GM20000 (cell line): ENCODE results near the gene ZRANB2.

ENCODE experiments used
- DNase-seq: peaks from one replicate; pipeline ENCODE4 v3.0.0; 2012; ENCODE audit warnings: low spot score
- TF ChIP-seq, protein P1 (sequence below): IDR thresholded peaks from 2 replicates; pipeline ENCODE4 v1.5.1; 2012; ENCODE audit warnings: mild to moderate bottlenecking, control low read depth; ENCODE audit errors: extremely low read depth, missing control alignments

The ZRANB2 gene

DNA sequence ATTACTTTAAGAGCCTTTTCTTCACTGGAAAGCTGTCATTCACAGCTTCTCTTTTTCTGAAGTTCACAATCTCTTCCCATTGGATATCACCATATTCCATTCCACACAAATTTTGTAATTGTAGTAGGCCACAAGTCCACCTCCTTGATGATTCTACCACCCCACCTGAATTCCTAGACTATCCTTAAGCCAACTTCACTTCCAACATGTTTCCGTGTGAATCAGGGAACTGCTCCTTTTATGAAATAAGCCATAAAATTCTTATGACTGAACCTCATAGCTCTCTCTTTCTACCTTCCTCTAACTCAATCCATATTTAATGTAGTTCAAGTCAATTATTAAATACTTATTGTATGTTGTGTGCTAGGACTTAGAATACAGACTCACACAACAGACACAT is 16.6 kb upstream of the ZRANB2 start:
- DNase-seq: no peak
- TF ChIP-seq, protein P1, sequence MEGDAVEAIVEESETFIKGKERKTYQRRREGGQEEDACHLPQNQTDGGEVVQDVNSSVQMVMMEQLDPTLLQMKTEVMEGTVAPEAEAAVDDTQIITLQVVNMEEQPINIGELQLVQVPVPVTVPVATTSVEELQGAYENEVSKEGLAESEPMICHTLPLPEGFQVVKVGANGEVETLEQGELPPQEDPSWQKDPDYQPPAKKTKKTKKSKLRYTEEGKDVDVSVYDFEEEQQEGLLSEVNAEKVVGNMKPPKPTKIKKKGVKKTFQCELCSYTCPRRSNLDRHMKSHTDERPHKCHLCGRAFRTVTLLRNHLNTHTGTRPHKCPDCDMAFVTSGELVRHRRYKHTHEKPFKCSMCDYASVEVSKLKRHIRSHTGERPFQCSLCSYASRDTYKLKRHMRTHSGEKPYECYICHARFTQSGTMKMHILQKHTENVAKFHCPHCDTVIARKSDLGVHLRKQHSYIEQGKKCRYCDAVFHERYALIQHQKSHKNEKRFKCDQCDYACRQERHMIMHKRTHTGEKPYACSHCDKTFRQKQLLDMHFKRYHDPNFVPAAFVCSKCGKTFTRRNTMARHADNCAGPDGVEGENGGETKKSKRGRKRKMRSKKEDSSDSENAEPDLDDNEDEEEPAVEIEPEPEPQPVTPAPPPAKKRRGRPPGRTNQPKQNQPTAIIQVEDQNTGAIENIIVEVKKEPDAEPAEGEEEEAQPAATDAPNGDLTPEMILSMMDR: no peak

DNA sequence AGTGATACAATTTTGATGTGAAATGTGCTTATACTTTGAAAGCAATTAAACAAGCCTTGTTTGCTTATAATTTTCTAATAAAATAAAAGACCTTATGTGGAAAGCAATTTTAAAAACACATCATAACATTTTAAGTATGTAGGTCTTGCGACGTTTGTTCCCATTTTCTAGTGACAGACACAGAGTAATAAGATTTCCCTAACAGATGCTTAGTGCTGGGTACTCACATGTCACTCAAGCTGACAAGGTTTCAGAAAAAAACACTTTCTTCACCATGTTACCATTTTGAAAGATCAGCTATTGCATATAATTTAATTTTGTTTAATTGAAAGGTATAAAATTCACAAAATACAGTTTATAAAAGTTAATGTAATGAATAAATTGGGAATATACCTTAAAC is 14.1 kb upstream of the ZRANB2 start:
- TF ChIP-seq, protein P1: no peak
- no peak for DNase-seq

DNA sequence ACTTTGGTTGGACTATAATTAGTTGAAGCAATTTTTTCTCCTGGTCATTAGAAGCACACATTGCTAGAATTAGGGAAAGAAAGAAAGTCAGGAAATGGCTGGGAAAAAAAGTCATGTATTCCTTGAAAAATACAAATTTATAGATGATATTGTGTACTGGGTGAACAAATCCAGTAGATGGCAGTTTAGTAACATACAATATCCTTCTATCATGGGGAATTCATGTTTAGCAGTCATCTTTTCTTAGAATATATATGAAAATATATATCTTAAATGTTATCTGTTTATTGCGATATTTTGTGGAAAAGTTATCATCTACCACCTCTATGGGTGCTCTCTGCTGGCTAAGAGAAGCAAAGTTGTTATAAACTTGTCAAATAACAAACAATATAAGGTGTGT is 13.1 kb upstream of the ZRANB2 start:
- DNase-seq: no peak

DNA sequence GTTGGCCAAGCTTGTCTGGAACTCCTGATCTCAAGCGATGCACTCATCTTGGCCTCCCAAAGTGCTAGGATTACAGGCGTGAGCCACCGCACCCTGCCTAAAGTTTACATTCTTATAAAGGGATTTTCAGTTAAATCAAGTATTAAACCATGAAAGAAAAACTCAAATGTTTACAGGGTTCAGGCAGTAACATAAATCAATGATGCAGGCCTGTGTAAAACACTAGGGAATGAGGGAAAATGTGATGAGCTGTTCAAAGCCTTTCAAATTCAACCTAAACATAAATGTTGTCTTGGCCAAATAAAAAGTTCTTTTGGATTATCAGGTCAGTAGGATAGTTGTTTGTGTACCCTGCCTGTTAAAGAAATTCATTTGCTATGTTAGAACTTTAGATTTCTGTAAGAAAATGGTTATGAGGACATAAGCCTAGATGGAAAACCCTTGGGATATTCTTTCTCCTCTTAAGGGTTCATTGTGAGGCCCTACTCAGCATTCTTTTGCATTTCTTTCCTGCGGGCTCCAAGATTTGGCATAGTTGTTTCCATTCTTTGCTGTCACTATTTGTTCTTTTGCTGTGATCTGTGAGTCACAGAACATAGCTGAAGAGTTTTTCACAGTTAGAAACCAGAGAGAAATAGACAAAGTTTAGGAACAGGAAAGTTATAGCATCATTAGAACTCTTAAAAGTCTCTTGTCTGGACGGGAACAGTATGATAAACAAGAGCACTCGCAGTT is 8.9 kb upstream of the ZRANB2 start:
- TF ChIP-seq, protein P1: no peak
- DNase-seq: no peak

More for the DNA sequence above, 13.1 kb upstream of the ZRANB2 start:
- TF ChIP-seq, protein P1: no peak

DNA sequence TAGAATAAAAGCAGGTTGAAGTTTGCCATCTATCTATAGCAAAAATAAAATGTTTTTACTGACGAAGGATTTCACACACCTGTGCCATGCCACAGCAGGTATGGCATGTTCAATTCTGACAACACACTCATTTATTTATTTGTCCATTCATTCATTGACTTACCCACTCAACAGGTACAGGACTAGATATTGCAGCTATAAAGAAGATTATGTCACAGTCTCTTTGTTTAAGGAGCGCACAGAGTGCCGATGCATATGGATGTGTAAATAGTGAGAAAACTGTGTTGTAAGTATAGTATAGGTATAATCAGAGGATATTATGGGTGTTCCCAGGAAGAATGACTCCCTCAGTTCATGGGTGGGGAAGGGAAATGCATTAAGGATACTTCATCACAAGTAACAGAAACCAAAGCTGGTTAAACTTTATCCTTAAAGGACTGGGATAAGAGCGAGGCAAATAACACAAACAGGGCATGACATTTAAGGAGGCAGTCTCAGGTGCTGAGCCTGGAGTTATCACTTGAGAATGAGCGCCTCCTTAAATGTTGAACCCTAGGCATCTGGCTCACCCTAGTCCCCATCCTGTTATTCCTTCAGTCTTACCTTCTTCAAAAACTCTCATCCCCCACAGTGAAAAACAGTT is 7.9 kb upstream of the ZRANB2 start:
- no peak for DNase-seq
- TF ChIP-seq, protein P1: no peak

DNA sequence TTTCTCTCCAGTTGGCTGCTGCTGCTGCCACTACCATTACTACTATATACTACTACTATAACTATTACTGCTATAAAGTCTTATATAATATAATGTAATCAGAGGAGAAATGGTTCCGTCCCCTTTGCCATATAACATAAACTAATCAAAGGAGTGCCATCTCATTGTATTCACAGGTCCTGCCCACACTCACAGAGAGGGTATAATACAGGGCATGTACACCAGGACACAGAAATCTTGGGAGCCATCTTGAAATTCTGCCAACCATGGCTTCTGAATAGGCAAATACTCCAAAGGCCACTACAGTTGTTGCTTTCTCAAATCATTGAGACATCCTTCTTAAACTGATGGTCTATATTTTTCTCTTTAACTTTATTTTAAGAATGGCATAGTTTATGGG is 6.9 kb upstream of the ZRANB2 start:
- TF ChIP-seq, protein P1: no peak
- no peak for DNase-seq

DNA sequence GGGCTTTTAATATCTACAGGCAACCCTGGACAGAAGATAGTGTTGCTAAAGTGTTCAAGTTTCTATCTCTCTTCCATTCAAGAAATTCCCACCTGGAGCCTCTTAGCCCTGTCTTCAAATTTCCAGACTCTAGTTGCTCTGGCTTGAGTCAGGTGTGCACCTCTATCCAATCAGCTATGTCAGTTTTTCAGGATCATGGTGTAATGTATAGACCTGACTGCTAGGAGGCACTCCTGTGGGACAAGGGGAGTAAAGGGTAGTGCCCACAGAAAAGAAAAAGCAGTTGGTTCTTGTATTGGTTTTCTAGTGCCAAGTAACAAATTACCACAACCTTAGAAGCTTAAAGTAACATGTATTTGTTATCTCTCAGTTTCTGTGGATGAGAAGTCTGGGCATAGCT is 6.2 kb upstream of the ZRANB2 start:
- no peak for DNase-seq
- TF ChIP-seq, protein P1: no peak
